ENCODE measurements around the gene FIGLA.
"Not testable (repeated sequence)": the region's sequence is repeated elsewhere in the genome, so short reads cannot be mapped to it uniquely, and the experiment has no call there.

The FIGLA gene

DNA sequence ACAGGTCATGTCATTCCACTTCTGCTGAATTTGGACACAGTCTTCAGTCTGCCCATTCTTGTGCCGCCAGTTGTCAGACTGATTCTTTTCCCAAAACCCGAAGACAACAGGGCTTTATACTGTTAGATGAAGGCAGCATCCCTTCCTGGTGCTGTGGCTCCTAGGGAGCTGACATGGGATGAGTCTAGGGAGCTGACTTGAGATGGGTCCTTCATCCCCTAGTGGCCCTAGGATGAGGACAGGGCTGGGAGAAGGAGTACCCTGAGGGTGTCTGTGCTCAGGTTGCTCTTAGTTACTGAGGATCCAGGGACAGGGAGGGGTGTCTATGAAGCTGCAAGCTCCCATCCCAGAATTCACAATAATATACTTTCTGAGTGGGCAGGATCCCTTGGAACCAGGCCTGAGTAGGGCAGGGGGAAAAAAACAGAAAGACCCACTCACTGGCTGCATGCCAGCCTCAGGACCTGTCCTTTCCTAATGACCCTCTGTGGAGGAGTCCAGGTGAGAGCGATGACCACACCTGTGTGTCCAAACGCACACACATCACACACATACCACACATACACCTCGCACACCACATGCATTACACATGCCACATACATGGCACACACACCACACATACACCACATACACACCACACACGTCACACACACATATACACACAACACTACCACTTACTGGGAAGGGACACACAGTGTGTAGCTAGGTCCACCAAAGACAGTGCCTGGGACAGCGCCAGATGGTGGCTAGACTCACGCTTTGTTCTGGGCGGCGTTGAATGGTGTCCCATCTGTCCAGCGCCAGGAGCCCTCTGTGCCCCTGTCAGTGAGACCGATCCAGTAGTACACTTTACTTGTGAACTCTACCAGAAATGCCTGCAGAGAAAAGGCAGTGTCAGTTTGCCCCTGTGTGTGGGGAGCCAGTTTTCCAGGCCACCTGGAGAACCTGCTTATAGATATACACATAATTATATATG is 18.8 kb upstream of the FIGLA start:
- no peak for DNase-seq (ENCODE audit: low read depth in 3 of 3)

DNA sequence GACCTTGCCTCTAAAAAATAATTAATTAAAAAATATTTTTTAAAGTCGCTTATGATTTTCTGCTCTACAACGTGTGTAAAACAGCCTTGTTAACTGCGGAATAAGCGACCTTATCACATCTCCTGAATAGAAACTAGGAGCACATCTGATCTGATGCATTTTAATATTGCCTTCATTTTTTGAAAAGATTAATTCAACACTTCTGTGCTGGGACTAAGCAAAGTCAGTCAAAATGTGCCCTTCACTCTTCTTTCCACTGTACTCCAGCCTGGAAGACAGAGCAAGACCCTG is 17.3 kb upstream of the FIGLA start:
- no peak for DNase-seq (ENCODE audit: low read depth in 3 of 3)

DNA sequence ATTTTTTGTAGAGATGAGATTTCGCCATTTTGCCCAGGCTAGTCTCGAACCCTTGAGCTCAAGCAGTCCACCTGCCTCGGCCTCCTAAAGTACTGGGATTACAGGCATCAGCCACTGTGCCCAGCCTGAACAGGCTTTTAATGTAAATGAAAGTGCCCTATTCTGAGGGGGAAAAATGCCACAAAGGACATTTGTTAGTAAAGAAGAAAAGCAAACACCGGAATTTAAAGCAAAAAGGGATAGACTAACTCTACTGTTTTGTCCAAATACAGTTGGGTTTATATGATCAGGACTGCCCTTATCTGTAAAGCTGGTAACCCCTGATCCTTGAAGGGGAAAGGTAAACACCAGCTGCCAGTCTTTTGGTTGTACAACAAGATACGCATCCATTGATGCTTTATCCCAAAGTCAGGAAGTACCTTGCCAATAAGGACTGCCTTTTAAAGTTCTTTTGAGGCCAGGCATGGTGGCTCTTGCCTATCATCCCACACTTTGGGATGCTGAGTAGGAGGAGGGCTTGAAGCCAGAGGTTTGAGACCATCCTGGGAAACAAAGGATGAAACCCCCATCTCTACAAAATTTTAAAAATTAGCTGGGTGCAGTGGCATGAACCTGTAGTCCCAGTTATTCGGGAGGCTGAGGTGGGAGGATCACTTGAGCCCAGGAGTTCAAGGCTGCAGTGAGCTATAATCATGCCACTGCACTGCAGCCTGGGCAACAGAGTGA is 16.8 kb upstream of the FIGLA start:
- DNase-seq (ENCODE audit: low read depth in 3 of 3), result no peak

DNA sequence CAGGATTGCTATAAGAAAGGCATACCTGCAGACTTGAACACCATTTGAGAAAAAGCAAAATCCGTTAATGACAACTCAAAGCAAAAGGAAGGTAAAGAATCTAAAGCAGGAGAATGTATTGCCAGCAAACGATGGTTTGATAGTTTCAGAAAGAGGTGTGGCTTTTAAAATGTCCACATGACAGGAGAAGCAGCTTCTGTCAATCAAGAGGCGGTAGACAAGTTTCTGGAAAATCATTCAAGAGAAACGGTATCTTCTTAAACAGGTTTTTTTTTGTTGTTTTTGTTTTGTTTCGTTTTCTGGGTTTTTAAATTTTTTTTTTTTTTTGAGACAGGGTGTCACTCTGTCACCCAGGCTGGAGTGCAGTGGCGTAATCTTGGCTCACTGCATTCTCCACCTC is 16.2 kb upstream of the FIGLA start:
- no peak for DNase-seq (ENCODE audit: low read depth in 3 of 3)

DNA sequence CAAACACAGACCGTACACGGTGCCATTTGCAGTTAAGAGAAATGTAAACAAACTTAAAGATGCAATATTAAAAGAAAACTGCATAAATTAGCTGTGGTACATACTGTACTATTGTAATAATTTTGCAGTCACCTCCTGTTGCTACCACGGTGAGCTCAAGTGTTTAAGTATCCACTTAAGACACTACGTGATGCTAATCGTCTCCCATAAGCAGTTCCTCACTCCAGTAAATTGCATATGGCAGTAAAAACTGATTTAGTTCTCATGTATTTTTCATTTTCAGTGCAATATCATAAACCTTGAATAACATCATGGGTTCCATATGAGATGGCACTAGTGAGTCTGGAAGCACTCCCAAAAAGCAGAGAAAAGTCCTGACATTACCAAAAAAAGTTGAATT is 15.6 kb upstream of the FIGLA start:
- DNase-seq (ENCODE audit: low read depth in 3 of 3), result no peak

DNA sequence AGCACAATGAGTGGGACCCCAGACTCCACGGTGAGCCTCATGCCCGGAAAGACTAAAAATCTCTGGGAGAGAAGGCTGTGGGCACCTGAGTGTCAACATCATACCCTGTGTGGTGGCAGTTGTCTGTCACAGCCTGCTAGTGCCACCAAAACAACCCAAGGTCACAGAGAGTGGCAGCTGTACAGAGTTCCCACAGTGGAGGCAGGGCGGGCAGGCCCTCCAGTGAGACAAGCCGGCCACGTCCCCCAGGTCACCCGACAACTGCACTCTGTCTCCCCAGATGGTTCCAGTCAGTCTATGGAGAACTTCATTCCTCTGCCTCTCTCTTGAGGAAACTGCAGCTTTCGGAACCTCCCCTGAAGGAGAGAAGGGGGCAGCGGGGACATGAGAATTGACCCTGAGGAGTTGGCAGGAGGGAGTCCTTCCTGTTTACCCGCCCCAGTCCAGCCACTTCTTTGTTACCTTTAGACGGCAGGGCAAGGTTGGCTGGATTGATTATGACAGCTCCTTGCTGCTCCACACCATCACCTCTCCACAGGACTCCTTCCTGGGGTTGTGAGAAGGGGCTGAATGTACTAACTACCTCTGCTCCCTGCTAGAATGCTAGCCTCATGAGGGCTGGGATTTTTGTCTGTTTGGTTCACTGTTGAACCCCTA is 11.3 kb upstream of the FIGLA start:
- DNase-seq (ENCODE audit: low read depth in 3 of 3), result no peak

DNA sequence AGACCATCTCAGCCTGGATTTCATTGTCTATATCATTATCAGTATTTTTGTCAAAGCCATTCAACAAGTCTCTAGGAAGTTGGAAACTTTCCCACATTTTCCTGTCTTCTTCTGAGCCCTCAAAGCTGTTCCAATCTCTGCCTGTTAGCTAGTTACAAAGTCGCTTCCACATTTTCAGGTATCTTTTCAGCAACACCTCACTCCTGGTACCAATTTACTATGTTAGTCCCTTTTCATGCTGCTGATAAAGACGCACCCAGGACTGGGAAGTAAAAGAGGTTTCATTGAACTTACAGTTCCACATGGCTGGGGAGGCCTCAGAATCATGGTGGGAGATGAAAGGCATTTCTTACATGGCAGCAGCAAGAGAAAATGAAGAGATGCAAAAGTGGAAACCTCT is 9.3 kb upstream of the FIGLA start:
- DNase-seq (ENCODE audit: low read depth in 3 of 3), result no peak

DNA sequence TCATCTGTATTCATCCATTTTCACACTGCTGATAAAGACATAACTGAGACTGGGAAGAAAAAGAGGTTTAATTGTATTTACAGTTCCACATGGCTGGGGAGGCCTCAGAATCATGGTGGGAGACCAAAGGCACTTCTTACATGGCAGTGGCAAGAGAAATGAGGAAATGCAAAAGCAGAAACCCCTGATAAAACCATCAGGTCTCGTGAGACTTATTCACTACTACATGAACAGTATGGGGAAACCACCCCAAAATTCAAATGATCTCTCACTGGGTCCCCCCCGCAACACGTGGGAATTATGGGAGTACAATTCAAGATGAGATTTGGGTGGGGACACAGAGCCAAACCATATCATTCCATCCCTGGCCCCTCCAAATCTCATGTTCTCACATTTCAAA is 7.6 kb upstream of the FIGLA start:
- DNase-seq (ENCODE audit: low read depth in 3 of 3), result not testable (repeated sequence)

DNA sequence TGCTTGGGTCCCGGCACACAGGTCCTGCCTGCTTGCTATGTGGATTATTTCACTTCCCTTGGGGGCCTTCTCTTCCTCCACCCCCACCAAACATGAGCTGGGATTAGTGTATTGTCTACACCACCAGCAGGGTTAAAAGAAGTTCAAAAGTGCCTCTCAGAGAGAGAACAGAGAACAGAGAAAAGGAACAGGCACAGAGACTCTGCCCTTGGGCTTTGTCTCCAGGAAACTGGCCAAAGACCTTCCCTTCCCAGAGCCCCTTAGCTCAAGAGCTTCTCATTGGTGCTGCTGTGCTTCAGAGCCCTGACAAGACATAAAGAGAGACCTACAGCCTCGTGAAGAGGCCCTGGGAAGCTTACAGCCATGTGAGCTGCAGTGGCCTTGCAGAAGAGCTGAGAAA is 7.1 kb upstream of the FIGLA start:
- no peak for DNase-seq (ENCODE audit: low read depth in 3 of 3)

DNA sequence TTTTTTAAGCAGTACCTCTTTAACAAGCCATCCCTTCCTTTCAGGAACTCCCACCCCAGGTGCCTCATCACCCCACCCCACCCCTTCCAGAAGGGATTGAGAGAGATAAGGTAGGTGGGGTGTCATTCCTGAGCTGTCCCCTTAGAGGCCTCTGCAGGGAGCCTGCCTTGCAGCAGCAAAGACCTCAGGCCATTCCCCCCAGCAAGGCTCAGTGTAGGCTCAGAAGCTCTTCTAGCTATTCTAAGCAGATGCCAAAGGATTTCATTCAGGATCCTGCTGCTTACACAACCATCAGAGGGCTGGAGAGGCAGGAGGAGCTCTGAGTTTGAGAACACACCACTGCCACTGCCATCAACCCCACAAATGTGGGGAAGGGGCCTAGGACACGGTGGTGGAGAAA is 5.8 kb upstream of the FIGLA start:
- no peak for DNase-seq (ENCODE audit: low read depth in 3 of 3)

DNA sequence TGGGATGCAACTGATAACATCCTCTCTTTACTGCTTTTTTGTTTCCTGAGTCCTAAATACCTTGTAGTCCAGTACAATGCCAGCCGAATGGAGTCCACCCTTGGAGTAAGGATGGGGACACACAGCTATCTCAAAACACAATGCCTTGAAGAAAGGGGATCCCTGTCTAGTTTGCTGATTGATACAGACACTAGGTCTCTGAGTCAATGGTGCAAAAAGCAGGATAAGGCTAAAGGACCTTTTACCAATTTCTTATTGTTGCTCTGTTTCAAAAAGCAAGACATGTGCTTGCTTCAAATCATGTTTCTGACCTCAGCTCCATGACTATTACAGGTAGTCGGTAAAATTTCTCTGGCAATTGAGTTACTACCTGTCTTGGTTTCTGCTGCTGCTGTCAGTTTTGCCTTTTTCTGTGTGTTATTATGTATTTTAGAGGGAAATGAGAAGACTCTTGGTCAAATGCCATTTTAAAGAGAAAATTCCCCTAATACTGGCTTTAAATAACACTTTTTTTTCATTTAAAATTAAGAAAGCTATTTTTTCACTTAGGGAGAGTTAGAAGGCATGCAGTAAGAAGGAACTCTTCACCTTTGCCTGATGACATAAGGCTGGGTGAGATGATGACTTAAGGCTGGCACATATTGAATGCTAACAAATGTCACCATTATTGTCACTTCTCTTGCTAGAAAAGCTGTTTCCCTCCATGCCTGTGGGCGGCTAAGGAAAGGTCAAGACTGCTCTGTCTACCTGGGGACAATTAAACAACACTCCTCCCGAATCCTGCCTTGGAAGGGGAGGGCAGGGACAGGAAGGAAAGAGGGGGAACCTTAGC is 4.9 kb upstream of the FIGLA start:
- DNase-seq (ENCODE audit: low read depth in 3 of 3), result no peak

DNA sequence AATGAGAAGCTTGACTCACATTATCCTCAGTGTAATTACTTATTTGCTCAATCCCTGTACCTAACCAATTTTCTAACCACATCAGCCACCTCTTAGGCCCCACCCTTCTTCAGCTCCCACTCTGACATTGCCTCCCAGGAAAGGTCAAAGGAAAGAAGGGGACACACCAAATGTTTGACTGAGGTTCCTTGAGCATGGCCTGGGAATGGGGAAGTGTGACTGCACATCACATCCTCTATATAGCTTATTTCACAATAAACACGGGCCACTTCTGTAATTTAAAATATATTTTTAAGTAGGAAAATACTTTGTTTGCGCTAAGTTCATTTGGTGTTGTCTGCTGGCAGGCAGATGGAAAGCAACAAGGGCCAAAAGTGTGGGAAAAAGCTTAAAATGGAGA is 3.0 kb upstream of the FIGLA start:
- DNase-seq (ENCODE audit: low read depth in 3 of 3), result no peak

DNA sequence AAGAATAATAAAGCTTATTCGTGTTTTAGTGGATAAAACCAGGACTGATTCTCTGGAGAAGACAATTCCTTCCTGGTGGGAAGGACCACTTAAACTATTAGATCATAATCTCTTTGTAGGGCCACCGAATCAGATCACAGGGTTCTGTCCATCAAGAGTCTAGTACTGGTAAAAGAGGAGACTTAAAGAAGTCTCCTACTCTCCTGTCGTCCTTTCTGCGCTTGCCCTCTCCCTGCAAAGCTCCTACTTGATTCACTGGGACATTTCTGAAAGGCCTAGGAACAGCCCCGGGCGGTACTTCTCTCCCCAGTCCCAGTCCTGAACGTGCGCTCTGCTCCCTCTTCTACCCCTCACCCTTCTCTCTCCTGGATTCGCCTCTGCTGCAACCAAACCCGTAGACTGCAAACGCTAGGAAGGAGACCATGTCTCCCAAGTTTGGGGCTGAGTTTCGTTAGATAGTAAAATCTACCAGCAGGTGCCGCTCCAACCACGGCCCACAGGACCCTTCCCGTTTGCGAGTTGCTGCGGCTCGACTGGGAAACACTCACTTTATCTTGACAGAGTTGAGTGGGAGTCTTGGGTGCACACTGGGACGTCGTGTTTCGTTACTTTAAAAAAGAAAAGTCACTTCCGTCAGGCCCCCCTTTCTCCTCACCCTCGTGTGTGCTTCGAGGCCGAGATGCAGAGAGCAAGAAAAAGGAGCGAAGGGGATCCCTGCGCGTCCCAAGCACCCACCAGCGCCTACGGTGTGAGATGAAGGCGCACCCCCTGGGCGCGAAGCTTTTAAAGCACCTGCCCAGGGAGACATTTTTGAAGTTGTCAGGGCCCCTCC is 923 bp downstream of the FIGLA start:
- DNase-seq (ENCODE audit: low read depth in 3 of 3), result peak; percentile 44 to 52 (median 51)

DNA sequence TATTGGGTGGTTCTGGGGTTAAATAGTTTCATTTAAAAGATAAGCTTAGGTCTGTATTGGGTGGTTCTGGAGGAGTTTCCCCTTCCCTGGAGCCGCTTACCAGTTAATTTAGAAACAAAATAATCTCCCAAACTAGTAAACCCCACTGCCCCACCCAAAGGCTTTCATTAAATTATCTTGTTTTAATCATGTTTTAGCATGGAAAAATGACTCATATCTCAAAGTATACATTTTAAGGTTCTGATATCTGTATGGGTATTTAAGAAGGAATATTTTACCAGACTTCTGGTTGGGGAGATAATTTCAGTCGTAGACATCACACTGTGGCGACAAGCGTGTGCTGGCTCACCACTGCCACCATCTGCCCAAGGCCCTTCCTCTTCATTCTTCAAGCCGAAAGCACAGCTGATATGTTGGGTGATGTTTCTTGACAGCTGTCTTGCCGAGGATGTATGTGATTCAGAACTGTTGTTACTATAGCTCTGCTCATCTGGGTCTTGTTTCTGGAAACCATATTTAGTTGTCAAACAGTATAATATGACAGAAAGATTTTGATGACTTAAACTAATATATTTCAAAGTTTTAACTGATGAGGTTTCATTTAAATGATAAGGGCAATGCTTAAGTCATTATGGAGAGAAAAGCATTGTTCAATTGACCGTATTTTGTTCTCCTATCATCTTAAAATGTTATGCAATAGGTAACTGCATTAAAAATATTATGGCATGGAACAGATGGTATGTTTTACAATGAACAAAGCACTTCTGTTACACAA is 5.1 kb downstream of the FIGLA start:
- DNase-seq (ENCODE audit: low read depth in 3 of 3), result peak in 1 of 3 experiments; percentile 16

DNA sequence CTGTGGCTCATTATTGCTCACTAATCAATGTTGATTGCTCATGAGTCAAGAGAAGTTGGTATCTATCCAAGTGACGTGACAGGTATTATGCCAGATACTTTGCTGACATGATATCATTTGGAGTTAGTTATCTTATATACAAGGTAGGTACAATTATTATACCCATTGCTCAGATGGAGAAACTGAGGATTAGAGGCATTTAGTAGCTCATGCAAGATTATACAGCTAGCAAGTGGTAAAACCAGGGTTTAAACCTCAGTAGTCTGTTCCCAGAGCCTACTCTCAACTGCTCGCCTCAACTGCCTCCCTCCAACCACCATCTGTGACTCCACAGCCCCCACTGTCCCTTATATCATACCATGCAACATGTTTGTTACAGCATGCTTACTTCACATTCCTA is 6.1 kb downstream of the FIGLA start:
- no peak for DNase-seq (ENCODE audit: low read depth in 3 of 3)

DNA sequence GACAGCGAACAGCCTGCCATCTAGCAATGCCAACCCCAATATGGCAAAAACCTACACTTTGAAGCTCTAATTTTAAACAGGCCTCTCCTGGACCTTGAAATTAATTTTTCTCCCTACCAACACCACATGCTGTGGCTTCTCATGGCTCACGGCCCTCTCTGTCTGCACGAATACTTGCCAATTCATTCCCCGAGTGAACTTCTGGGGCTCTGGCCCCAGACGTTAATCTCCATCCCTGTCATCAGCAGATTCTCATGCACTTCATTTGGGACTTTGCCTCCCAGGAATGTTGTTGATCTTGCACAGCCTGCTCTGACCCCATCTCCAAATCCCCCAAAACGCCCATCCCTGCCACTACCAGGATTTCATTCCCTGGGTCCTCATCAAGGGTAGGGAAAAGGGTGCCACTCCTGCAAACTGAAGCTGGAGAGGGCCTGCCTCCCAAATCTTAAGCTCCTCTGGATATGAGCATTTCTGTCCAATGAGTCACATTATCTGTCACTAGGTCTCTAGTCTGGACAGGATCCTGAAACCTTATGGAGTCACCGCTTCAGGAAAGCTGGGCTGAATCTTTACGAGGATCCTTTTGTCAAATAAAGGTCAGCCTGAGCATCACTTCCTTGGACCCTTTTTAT is 10.4 kb downstream of the FIGLA start:
- DNase-seq (ENCODE audit: low read depth in 3 of 3), result no peak

DNA sequence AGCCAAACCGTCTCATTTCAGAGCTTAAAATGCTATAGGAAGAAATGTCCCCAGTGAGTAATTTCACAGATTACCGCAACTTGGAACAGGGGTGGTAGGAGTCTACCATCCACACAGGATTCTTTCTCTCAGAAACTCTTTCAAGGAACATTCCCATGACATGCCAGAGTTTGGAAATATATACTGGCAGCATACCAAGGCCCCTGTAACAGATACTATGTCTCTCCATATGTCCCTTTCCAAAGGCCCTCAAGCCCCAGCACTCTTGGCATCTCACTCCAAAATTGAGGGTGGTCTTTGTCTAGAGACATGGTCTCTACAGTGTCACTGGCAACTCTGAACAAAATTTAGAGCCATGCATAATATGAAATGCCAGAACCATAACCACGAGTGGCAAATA is 11.0 kb downstream of the FIGLA start:
- no peak for DNase-seq (ENCODE audit: low read depth in 3 of 3)

DNA sequence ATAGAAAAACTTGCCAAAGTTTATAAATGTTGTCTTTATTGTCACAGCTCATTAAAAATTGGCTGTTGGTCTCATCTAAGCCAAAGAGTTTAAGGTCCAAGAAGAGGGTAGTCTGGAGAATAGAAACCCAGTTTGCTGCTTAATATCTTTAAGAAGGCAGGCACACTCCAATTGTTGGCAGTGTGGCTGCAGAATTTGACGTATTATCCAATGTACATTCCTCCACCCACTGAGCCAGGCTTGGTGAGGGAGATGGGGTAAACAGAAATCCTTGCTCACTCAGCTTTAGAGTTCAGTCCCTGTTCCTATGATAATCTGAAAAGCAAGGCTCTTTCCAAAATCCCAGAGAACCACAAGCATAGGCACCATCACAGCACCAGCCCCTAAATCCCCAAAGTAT is 11.8 kb downstream of the FIGLA start:
- DNase-seq (ENCODE audit: low read depth in 3 of 3), result no peak

DNA sequence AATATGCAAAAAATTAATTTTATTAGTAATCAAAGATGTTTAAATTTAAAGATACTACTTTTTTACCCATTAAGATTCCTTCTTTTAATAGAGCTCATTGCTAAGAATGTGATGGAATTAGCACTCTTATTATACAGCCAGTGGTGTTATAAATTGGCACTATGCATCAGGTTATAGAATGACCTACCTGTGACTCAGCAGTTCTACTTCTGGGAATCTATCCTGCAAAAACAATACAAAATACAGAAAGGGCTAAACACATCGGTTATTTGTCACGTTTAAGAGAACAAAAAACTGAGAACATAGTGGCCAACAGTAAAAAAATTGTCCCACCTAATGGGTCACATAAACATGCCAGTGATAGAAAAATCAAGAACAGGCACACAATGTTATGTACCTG is 13.0 kb downstream of the FIGLA start:
- DNase-seq (ENCODE audit: low read depth in 3 of 3), result no peak

DNA sequence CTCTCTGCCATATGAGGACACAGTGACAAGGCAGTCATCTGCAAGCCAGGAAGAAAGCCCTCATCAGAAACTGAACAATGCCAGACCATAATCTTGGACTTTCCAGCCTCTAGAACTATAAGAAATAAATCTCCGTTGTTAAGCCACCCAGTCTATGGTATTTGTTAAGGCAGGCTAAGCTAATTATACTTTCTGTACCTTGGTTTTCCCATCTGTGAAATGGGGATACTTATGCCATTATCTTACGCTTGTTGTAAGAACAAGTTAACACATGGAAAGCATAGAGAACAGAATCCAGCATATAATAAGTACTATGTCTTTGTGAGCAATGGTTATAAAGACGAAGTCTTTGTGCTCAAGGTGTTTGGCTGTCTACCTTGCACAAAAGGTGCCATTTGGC is 14.2 kb downstream of the FIGLA start:
- no peak for DNase-seq (ENCODE audit: low read depth in 3 of 3)

All from stimulated activated CD4-positive, alpha-beta T cell treated with anti-CD3 and anti-CD28 coated beads, TNF-alpha, amount 100 ng/mL, for 4 hours (primary cell).